BE2C (cell line): Measurements from ENCODE around the gene ATP7A.

Experiments used
- DNase-seq: peaks from one replicate; pipeline ENCODE4 v3.0.0-alpha.2; 2020
- H3K27me3 ChIP-seq: fragments of 250-450 bp; sonication (Bioruptor Pico); 2 replicates; pipeline ENCODE4 v1.5.1; 2020; ENCODE audit warnings: mild to moderate bottlenecking
- H3K36me3 ChIP-seq: fragments of 250-450 bp; sonication (Bioruptor Pico); 2 replicates; pipeline ENCODE4 v1.5.1; 2020; ENCODE audit warnings: mild to moderate bottlenecking
- H3K4me1 ChIP-seq: fragments of 250-450 bp; sonication (Bioruptor Pico); 2 replicates; pipeline ENCODE4 v1.5.1; 2020
- H3K4me3 ChIP-seq: 2 replicates; pipeline ENCODE4 v1.5.1; 2011; ENCODE audit warnings: low read depth, low read length
- H3K9me3 ChIP-seq: fragments of 250-450 bp; sonication (Bioruptor Pico); 2 replicates; pipeline ENCODE4 v1.5.1; 2020
- CTCF ChIP-seq: IDR thresholded peaks from 2 replicates; pipeline ENCODE4 v1.5.1; 2012; ENCODE audit warnings: mild to moderate bottlenecking, low read depth, low read length

ATP7A gene

GRCh38 chrX:77979870-77980269 lies 69.4 kb downstream of the ATP7A start:
- no peaks in the 10 kb centered on the region for H3K9me3 ChIP-seq
- no peak overlapping the region for H3K4me3 ChIP-seq
- no peaks in the 10 kb centered on the region for H3K36me3 ChIP-seq
- H3K27me3 ChIP-seq = no peaks in the 10 kb centered on the region
- DNase-seq = no peak
- TF ChIP-seq CTCF = no peak
- H3K4me1 ChIP-seq = peaks cover 5% of the 10 kb centered on the region

- H3K27me3 ChIP-seq = no peaks in the 10 kb centered on the region
- DNase-seq = no peak
- H3K4me1 ChIP-seq = no peaks in the 10 kb centered on the region
- H3K9me3 ChIP-seq = no peaks in the 10 kb centered on the region
- no peak for TF ChIP-seq CTCF
- H3K4me3 ChIP-seq = no peak overlapping the region
- no peaks in the 10 kb centered on the region; the same call in 1 of the 2 replicates for H3K36me3 ChIP-seq
Observed at GRCh38 chrX:78011846-78012245, 101.4 kb downstream of the ATP7A start.

DNA sequence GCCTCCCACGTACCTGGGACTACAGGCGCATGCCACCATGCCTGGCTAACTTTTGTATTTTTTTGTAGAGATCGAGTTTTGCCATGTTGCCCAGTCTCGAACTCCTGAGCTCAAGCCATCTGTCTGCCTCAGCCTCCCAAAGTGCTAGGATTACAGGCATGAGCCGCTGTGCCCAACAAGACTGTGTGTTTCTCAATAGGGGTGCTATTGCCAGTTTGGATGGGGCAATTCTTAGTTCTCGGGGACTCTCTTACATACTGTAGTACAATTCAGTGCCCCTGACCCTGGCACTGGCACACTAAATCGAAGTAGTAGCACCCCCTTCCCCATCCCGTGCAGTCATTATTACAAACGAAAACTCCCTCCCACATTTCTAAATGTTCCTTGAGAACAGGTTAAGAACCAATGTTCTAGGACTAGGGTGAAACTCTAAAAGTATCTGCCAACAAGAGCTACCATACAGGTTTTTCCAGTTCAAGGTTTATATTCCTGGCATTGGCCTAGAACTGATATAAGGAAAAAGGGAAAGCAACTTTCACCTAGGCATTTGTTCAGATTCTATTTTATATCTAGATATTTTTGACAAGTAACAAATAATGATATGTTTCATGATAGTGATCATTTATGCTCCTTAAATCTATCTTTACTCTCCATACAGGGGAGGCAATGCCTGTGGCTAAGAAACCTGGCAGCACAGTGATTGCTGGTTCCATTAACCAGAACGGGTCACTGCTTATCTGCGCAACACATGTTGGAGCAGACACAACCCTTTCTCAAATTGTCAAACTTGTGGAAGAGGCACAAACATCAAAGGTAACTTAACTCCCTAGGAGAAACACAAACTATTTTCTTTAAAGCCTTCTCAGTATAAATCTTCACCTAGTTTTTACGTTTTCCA lies 109.3 kb downstream of the ATP7A start:
- H3K9me3 ChIP-seq = no peaks in the 10 kb centered on the region
- DNase-seq = no peak
- no peak overlapping the region for H3K4me3 ChIP-seq
- H3K4me1 ChIP-seq = no peaks in the 10 kb centered on the region
- H3K36me3 ChIP-seq = no peaks in the 10 kb centered on the region; the same call in 1 of the 2 replicates
- no peak for TF ChIP-seq CTCF
- no peaks in the 10 kb centered on the region for H3K27me3 ChIP-seq

DNA sequence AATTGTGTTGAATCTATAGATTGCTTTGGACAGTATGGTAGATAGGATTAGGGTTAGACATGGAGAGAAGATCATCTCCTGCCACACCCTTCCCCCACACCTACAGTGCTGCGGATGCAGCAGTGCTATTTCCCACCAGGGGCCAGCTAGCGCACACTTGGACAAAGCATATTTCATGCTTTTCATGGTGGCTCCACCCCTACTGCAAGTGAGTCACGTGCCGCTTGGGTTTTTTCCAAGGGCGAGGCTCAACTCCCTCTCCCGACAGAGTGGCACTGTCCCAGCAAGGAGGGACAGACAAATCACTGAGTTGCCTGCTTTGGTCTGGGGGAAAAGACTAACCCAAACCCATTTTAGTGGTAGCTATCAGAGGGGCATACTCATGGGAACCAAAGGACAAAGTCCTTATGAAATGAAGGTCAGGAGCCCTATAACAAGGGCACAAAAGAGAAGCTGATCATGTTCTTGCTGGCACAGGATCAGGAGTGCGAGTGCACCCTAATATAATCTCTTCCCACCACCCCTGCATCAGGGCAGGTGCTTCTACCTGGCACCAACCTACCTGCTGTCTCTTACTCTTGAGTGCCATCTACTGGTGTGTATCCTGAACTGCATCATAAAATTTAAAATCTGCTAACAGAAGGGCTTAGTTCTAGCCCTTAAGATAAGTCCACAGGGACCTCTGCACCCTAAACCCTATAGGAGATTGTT lies 114.0 kb downstream of the ATP7A start:
- DNase-seq = peak; percentile 64
- Histone ChIP-seq H3K4me3 (peak overlapping the region; percentile 22), H3K27me3 (no peaks in the 10 kb centered on the region), H3K36me3 (no peaks in the 10 kb centered on the region; the same call in 1 of the 2 replicates), H3K9me3 (no peaks in the 10 kb centered on the region), H3K4me1 (no peaks in the 10 kb centered on the region)
- TF ChIP-seq CTCF = peak; percentile 68

GRCh38 chrX:78027798-78028197 lies 117.3 kb downstream of the ATP7A start:
- H3K9me3 ChIP-seq = no peaks in the 10 kb centered on the region
- no peak for TF ChIP-seq CTCF
- H3K36me3 ChIP-seq = no peaks in the 10 kb centered on the region; the same call in 1 of the 2 replicates
- H3K4me3 ChIP-seq = no peak overlapping the region
- no peaks in the 10 kb centered on the region for H3K4me1 ChIP-seq
- H3K27me3 ChIP-seq = no peaks in the 10 kb centered on the region
- DNase-seq = no peak
